Measurements from ENCODE around the gene WDR49. TPM values are rescaled to one million over a fixed set of nuclear protein-coding genes. Genes with fewer than 3 reads are reported as not detected.

The WDR49 gene
- total RNA-seq, 1 donor from 2014 or later, result not detected

DNA sequence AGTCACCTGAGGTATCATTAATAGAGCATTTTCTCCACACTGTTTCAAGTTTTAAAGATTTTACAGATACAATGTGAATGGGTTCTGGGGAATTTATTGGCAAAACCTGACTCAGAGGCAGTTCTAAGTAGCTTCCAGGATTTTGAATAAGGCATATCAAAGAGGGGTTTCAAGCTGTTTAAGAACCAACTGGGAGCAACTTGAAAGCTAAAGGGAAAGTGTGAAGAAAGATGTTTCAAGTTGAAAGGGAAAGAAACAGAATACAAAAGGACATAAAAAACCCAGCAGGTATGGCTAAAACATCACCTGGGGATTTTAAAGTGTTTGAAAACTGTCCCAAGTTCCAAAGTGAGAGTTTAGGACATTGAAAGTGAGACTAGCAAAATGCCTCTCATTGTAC, 162.1 kb downstream of the WDR49 start:
- Histone ChIP-seq H3K4me1 (no peaks in the 10 kb centered on the region), H3K9me3 (ENCODE audit: low read depth) (no peaks in the 10 kb centered on the region), H3K79me2 (ENCODE audit: low read depth) (no peaks in the 10 kb centered on the region), H3K36me3 (no peaks in the 10 kb centered on the region), H3K27me3 (no peaks in the 10 kb centered on the region), H3K4me2 (no peak overlapping the region), H2AFZ (replicated peaks) (no peak overlapping the region), H3F3A (ENCODE audit: low read depth) (no peaks in the 10 kb centered on the region), H3K27ac (no peak overlapping the region), H3K4me3 (no peak overlapping the region), H4K20me1 (ENCODE audit: low read depth) (no peaks in the 10 kb centered on the region), H3K9ac (no peak overlapping the region)
- Mint-ChIP-seq H3K36me3 (no peaks in the 10 kb centered on the region), H3K27ac (no peak overlapping the region), H3K4me3 (no peak overlapping the region), H3K4me1 (peaks cover 6% of the 10 kb centered on the region), H3K9me3 (no peaks in the 10 kb centered on the region), H3K27me3 (ENCODE audit: insufficient read depth, low read depth) (peaks cover 2% of the 10 kb centered on the region)
- no peak for DNase-seq (ENCODE audit: low spot score)
- TF ChIP-seq EZH2 (IDR thresholded peaks at IDR 0.05) (no peak), EZH2phosphoT487 (IDR thresholded peaks at IDR 0.05) (no peak)
- TF ChIP-seq, protein P1, sequence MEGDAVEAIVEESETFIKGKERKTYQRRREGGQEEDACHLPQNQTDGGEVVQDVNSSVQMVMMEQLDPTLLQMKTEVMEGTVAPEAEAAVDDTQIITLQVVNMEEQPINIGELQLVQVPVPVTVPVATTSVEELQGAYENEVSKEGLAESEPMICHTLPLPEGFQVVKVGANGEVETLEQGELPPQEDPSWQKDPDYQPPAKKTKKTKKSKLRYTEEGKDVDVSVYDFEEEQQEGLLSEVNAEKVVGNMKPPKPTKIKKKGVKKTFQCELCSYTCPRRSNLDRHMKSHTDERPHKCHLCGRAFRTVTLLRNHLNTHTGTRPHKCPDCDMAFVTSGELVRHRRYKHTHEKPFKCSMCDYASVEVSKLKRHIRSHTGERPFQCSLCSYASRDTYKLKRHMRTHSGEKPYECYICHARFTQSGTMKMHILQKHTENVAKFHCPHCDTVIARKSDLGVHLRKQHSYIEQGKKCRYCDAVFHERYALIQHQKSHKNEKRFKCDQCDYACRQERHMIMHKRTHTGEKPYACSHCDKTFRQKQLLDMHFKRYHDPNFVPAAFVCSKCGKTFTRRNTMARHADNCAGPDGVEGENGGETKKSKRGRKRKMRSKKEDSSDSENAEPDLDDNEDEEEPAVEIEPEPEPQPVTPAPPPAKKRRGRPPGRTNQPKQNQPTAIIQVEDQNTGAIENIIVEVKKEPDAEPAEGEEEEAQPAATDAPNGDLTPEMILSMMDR (IDR thresholded peaks at IDR 0.05), result no peak

DNA sequence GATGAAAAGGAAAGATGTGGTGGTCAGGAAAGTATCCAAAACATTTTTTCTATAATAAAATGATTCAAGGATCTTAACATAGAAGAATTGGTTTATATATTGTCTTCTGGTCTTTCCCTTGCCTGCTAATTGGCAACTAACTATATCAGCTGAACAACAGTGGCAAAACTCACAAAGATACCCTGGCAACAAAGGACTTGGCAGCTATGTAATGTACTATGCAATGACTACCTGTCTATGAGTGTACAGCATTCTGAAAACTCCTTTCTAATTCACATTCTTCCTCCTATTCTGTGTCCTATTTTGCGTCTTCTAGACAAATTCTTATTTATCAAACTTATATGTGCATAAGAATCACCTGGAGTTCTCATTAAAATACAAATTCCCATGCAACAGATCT, 164.2 kb downstream of the WDR49 start:
- Histone ChIP-seq H3K9ac (no peak overlapping the region), H3K4me2 (no peak overlapping the region), H3K27ac (no peak overlapping the region), H3K9me3 (ENCODE audit: low read depth) (no peaks in the 10 kb centered on the region), H3K4me3 (no peak overlapping the region), H3K79me2 (ENCODE audit: low read depth) (no peaks in the 10 kb centered on the region), H3K4me1 (no peaks in the 10 kb centered on the region), H4K20me1 (ENCODE audit: low read depth) (no peaks in the 10 kb centered on the region), H3F3A (ENCODE audit: low read depth) (no peaks in the 10 kb centered on the region), H3K27me3 (no peaks in the 10 kb centered on the region), H3K36me3 (no peaks in the 10 kb centered on the region), H2AFZ (replicated peaks) (no peak overlapping the region)
- Mint-ChIP-seq H3K27ac (no peak overlapping the region), H3K9me3 (no peaks in the 10 kb centered on the region), H3K4me3 (no peak overlapping the region), H3K4me1 (peaks cover 6% of the 10 kb centered on the region), H3K36me3 (no peaks in the 10 kb centered on the region), H3K27me3 (ENCODE audit: insufficient read depth, low read depth) (peaks cover 2% of the 10 kb centered on the region)
- no peak for DNase-seq (ENCODE audit: low spot score)
- TF ChIP-seq, protein P1 (IDR thresholded peaks at IDR 0.05), result no peak
- no peak for TF ChIP-seq EZH2 (IDR thresholded peaks at IDR 0.05)
- no peak for TF ChIP-seq EZH2phosphoT487 (IDR thresholded peaks at IDR 0.05)

DNA sequence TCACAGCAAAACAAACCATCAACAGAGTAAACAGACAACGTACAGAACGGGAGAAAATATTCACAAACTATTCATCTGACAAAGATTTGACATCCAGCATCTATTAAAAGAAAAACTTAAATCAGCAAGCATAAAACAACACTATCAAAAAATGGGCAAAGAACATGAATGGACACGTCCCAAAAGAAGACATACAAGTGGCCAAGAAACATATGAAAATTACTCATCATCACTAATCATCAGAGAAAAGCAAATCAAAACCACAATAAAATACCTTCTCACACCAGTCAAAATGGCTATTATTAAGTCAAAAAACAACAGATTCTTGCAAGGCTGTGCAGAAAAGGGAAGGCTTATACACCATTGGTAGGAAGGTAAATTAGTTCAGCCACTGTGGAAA, 166.2 kb downstream of the WDR49 start:
- TF ChIP-seq, protein P1 (IDR thresholded peaks at IDR 0.05), result no peak
- no peak overlapping the region for H3K27ac Mint-ChIP-seq
- Histone ChIP-seq H3K9ac (no peak overlapping the region), H3K4me1 (no peaks in the 10 kb centered on the region), H2AFZ (replicated peaks) (no peak overlapping the region), H3F3A (ENCODE audit: low read depth) (no peaks in the 10 kb centered on the region), H3K79me2 (ENCODE audit: low read depth) (no peaks in the 10 kb centered on the region), H4K20me1 (ENCODE audit: low read depth) (no peaks in the 10 kb centered on the region), H3K4me3 (no peak overlapping the region), H3K27ac (no peak overlapping the region), H3K36me3 (no peaks in the 10 kb centered on the region), H3K27me3 (no peaks in the 10 kb centered on the region), H3K9me3 (ENCODE audit: low read depth) (no peaks in the 10 kb centered on the region), H3K4me2 (no peak overlapping the region)
- no peak for DNase-seq (ENCODE audit: low spot score)
- peaks cover 2% of the 10 kb centered on the region for H3K27me3 Mint-ChIP-seq (ENCODE audit: insufficient read depth, low read depth)
- peaks cover 6% of the 10 kb centered on the region for H3K4me1 Mint-ChIP-seq
- H3K4me3 Mint-ChIP-seq, result no peak overlapping the region
- H3K36me3 Mint-ChIP-seq, result no peaks in the 10 kb centered on the region
- no peaks in the 10 kb centered on the region for H3K9me3 Mint-ChIP-seq

DNA sequence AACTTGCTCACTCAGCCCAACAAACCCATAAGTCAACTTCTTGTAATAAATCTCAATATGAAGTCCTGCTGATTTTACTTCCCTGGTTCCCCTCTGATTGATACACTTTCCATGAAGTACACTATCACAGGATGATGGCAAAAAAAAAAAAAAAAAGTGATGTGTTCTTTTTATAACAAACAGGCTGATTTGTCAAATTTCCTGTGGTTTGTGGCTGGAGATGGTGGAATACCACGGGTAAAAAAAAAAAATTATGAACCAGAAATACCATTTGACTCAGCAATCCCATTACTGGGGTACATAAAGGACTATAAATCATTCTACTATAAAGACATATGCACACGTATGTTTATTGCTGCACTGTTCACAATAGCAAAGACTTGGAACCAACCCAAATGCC, 169.2 kb downstream of the WDR49 start:
- H3K4me1 ChIP-seq, result no peaks in the 10 kb centered on the region
- DNase-seq (ENCODE audit: low spot score), result no peak
- H3K4me2 ChIP-seq, result no peak overlapping the region
- Mint-ChIP-seq H3K36me3 (no peaks in the 10 kb centered on the region), H3K9me3 (no peaks in the 10 kb centered on the region), H3K4me3 (no peak overlapping the region), H3K27ac (no peak overlapping the region), H3K4me1 (no peaks in the 10 kb centered on the region), H3K27me3 (ENCODE audit: insufficient read depth, low read depth) (peaks cover 2% of the 10 kb centered on the region)
- H3K9ac ChIP-seq, result no peak overlapping the region
- no peak overlapping the region for H3K27ac ChIP-seq
- no peaks in the 10 kb centered on the region for H3F3A ChIP-seq (ENCODE audit: low read depth)
- TF ChIP-seq EZH2 (IDR thresholded peaks at IDR 0.05), result no peak
- TF ChIP-seq, protein P1 (IDR thresholded peaks at IDR 0.05), result no peak
- H3K27me3 ChIP-seq, result no peaks in the 10 kb centered on the region
- H3K4me3 ChIP-seq, result no peak overlapping the region
- no peaks in the 10 kb centered on the region for H3K9me3 ChIP-seq (ENCODE audit: low read depth)
- no peaks in the 10 kb centered on the region for H3K36me3 ChIP-seq
- no peaks in the 10 kb centered on the region for H3K79me2 ChIP-seq (ENCODE audit: low read depth)
- no peak overlapping the region for H2AFZ ChIP-seq (replicated peaks)
- H4K20me1 ChIP-seq (ENCODE audit: low read depth), result no peaks in the 10 kb centered on the region
